ENCODE measurements around the gene PIEZO2. TPM values are rescaled to one million over a fixed set of nuclear protein-coding genes. Genes with fewer than 3 reads are reported as not detected.

Gene PIEZO2
- total RNA-seq, 1 donor from 2014 or later: 50.1 TPM

- H3K36me3 Mint-ChIP-seq (ENCODE audit: unreplicated experiment): no peaks in the 10 kb centered on the region
- H3K4me3 Mint-ChIP-seq (ENCODE audit: unreplicated experiment): no peak overlapping the region
- DNase-seq: no peak
- H3K27me3 Mint-ChIP-seq (ENCODE audit: unreplicated experiment): peaks cover 2% of the 10 kb centered on the region
- no peak overlapping the region for H3K27ac Mint-ChIP-seq (ENCODE audit: unreplicated experiment)
- H3K9me3 Mint-ChIP-seq (ENCODE audit: unreplicated experiment): peaks cover 2% of the 10 kb centered on the region
- H3K4me1 Mint-ChIP-seq (ENCODE audit: low read depth, unreplicated experiment): peaks cover 14% of the 10 kb centered on the region
- no peak for TF ChIP-seq CTCF (IDR thresholded peaks at IDR 0.05; ENCODE audit: partially characterized antibody, unreplicated experiment)
Measured at GRCh38 chr18:10928011-10928771, 221.2 kb downstream of the PIEZO2 start.

DNA sequence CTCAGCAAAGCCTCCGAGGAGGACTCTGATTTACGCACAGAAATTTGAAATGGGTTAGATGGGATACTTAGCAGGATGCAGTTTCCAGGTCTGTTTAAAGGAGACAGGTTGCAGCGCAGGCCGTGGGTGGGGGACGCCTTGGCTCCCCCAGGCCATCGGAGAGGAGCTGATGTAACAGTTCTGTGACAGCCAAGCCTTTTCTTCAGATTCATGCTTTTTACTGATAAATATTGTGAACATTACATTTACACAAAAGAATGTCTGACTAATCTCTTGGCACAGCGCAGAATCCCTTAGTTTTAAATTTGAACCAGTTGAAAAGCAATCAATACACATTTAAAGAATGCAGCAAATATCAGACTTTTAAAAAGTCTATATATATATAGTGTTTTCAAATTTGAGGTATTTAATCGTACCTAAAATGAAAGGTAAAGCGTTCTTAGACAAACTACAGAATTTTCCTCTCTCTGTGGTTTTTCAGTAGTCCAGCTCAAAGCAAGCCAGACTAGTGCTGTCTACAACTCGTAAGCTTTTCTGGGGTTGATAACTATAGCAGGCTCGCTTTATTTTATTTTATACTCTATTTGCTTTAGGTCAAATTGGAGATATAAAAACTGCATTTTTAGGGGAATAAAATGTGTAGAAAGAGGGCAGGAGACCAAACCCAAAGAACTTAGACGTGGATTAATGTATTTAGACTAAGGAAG, 221.9 kb downstream of the PIEZO2 start:
- no peak for DNase-seq
- no peak for TF ChIP-seq CTCF (IDR thresholded peaks at IDR 0.05; ENCODE audit: partially characterized antibody, unreplicated experiment)
- peaks cover 2% of the 10 kb centered on the region for H3K9me3 Mint-ChIP-seq (ENCODE audit: unreplicated experiment)
- H3K4me3 Mint-ChIP-seq (ENCODE audit: unreplicated experiment): no peak overlapping the region
- peaks cover 16% of the 10 kb centered on the region for H3K4me1 Mint-ChIP-seq (ENCODE audit: low read depth, unreplicated experiment)
- H3K27me3 Mint-ChIP-seq (ENCODE audit: unreplicated experiment): peaks cover 2% of the 10 kb centered on the region
- no peak overlapping the region for H3K27ac Mint-ChIP-seq (ENCODE audit: unreplicated experiment)
- H3K36me3 Mint-ChIP-seq (ENCODE audit: unreplicated experiment): no peaks in the 10 kb centered on the region

GRCh38 chr18:10926621-10927161, 222.7 kb downstream of the PIEZO2 start:
- Mint-ChIP-seq H3K27ac (ENCODE audit: unreplicated experiment) (no peak overlapping the region), H3K27me3 (ENCODE audit: unreplicated experiment) (no peaks in the 10 kb centered on the region), H3K4me1 (ENCODE audit: low read depth, unreplicated experiment) (peaks cover 19% of the 10 kb centered on the region), H3K9me3 (ENCODE audit: unreplicated experiment) (peaks cover 1% of the 10 kb centered on the region), H3K4me3 (ENCODE audit: unreplicated experiment) (no peak overlapping the region), H3K36me3 (ENCODE audit: unreplicated experiment) (no peaks in the 10 kb centered on the region)
- no peak for TF ChIP-seq CTCF (IDR thresholded peaks at IDR 0.05; ENCODE audit: partially characterized antibody, unreplicated experiment)
- DNase-seq: no peak

GRCh38 chr18:10924290-10924689, 225.1 kb downstream of the PIEZO2 start:
- TF ChIP-seq CTCF (IDR thresholded peaks at IDR 0.05; ENCODE audit: partially characterized antibody, unreplicated experiment): no peak
- H3K27ac Mint-ChIP-seq (ENCODE audit: unreplicated experiment): no peak overlapping the region
- H3K4me1 Mint-ChIP-seq (ENCODE audit: low read depth, unreplicated experiment): peaks cover 19% of the 10 kb centered on the region
- H3K4me3 Mint-ChIP-seq (ENCODE audit: unreplicated experiment): no peak overlapping the region
- no peaks in the 10 kb centered on the region for H3K36me3 Mint-ChIP-seq (ENCODE audit: unreplicated experiment)
- DNase-seq: no peak
- peaks cover 4% of the 10 kb centered on the region for H3K27me3 Mint-ChIP-seq (ENCODE audit: unreplicated experiment)
- peaks cover 1% of the 10 kb centered on the region for H3K9me3 Mint-ChIP-seq (ENCODE audit: unreplicated experiment)

All from glutamatergic neuron (in vitro differentiated cells).